HS-5 (cell line): Measurements from ENCODE around the gene USP34.
A peak's percentile ranks its signal among the peaks of the same experiment; 100 is the strongest.
"Not testable (repeated sequence)": the region's sequence is repeated elsewhere in the genome, so short reads cannot be mapped to it uniquely, and the experiment has no call there.

Experiments
- DNase-seq: peaks from one replicate; pipeline ENCODE4 v3.0.0-alpha.2; 2012; ENCODE audit warnings: low read depth

The USP34 gene

DNA sequence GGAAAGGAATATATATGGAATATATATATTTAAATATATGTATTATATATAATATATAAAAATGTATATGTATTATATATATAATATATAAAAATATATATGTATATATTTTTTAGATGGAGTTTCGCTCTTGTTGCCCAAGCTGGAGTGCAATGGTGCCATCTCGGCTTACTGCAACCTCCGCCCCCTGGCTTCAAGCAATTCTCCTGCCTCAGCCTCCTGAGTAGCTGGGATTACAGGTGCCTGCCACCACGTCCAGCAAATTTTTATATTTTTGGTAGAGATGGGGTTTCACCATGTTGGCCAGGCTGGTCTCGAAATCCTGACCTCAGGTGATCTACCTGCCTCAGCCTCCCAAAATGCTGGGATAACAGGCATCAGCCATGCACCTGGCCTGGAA lies 322.8 kb downstream of the USP34 start:
- DNase-seq: not testable (repeated sequence)

DNA sequence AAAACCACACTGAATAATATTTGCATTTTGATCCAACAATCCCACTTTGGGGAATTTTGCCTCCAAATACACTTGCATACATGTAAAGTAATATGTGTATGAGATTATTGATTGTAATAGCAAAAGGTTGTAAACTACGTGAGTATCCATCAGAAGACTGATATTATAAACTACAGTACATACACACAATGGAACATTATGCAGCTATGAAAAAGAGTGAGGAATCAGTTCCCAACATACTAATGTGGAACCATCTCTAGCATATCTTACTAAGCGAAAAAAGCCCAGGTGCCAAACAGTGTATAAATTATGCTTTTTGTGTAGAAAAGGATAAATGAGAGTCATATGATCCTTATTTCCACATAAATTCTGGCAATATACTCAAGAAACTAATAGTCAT lies 324.9 kb downstream of the USP34 start:
- DNase-seq: no peak

DNA sequence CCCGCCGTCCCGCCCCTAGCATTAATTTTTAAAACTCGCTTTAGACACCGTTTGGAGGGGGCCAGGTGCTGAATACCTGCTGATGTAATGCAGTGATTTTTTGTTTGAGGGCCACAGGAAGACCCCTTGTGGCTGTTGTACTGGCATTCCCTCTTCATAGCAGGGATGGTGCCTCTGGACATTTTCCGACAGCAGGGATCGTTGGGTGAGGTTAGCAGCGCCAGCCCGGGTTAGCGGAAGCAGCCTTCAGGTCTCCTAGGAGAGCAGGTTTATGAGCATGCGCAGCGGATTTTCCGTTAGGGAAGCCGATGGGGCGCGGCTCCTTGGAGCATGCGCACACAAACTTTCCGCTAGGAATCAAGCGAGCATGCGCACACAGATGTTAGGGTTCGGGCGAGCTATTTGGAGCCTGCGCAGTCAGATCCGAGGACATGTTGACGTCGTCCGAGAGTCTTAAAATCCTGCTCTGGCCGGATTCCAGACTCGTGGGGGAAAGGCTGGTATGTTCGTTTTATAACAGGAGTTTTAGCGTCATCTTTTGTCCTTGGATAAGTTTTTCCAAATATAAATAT lies 326.1 kb downstream of the USP34 start:
- DNase-seq: peak; percentile 95

DNA sequence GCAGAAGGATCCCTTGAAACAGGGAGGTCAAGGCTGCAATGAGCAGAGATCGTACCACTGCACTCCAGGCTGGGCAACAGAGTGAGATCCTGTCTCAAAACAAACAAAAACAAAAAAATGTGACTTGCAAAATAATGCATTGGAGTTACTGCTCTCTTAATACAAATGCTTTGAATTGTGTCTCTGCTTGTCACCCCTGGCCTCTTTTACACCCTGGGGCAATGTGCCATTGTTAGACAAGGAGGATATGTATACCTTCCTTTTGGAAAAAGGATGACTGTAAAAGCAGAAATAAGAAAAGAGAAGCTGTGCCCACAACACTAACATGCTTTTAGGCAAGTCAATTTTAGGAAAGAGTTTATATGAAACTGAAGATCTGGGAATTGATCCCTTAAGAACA lies 329.7 kb downstream of the USP34 start:
- no peak for DNase-seq

DNA sequence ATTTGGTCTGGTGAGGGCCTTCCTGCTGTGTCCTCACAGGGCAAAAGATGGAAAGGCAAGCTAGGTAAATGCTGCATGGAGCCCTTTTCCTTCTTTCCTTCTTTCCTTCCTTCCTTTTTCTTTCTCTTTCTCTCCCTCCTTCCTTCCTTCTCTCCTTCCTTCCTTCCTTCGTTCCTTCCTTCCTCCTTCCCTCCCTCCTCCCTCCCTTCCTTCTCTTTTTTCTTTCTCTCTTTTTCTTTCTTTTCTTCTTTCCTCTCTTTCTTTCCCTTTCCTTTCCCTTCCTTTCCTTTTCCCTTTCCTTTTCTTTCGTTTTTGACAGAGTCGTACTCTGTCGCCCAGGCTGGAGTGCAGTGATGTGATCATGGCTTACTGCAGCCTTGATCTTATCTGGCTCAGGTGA lies 332.0 kb downstream of the USP34 start:
- no peak for DNase-seq
